Middle frontal gyrus (tissue), 1 donor: ENCODE results near the gene MEGF11.

Source experiments
- DNase-seq: peaks from one replicate; pipeline ENCODE4 v3.0.0-alpha.2; 2015; ENCODE audit warnings: low spot score; ENCODE audit errors: extremely low spot score

Gene MEGF11

DNA sequence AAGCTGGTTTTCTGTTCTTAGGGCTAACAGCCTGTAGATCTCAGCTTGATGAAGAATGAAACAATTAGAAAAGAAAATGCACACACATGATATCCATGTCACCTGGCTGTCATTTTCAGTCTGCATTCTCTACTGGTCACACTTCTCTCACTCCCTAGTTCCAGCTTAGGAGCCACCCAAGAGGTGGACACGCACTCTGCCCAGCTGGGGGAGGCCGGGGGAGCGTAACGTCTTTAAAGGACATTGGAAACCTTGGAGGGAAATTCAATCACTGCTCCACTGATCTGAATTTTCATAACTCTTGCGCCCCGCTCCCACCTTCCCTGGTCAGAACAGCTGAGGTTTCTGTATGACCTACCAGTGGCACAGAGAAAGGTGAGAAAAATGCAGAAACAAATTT is 304.5 kb downstream of the MEGF11 start:
- DNase-seq = no peak

DNA sequence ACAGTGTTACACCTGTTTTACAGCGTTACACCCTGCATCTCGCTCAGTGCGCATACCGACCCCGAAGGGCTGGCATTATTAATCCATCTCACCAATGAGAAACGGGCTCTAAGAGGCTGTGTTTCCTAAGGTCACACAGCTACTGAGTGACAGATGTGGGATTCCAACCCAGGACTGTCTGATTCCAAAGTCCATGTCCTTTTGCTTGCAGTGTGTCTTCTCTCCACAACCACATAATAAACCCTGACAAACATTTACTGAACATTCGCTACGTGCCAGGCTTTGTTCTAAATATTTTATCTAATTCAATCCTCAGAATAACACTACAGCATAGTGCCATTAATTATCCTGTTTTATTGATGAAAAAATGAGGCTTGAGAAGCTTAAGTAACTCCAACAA is 305.2 kb downstream of the MEGF11 start:
- DNase-seq = no peak

DNA sequence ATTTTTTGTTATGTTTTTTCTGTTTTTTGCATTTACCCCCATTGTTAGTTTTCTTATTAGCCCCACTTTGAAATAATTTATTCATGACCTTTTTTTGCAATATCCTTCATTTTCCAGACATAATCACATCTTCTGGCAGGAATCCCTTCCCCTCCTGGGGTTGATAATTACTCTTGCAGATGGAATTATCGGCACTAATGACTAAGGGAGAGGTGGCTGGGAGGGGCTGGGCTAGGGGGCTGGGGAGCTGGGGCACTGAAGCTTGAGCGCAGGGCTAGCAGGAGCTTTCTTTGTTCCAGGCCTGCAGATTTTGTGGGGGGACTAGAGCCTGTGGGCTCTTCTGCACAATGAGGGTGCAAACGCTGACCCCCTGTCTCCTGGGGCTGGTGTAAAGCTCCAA is 306.5 kb downstream of the MEGF11 start:
- no peak for DNase-seq

DNA sequence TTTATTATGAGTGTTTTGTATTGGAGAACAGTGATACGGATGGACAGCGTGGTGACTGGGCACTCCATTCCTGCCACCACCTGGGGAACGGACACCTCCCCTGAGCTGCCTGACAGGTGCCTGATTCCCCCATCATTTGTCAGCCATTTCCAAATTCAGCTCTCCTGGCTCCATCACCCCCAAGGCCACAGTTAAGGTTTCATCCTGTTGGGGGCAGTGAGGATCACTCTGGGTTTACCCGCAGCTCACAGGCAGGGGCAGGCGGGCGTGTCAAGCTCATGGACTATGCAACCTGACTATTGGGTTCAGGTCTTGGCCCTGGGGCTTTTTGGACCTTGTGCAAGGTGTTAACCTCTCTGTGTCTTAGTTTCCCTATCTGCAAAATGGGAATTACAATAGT is 307.9 kb downstream of the MEGF11 start:
- no peak for DNase-seq

DNA sequence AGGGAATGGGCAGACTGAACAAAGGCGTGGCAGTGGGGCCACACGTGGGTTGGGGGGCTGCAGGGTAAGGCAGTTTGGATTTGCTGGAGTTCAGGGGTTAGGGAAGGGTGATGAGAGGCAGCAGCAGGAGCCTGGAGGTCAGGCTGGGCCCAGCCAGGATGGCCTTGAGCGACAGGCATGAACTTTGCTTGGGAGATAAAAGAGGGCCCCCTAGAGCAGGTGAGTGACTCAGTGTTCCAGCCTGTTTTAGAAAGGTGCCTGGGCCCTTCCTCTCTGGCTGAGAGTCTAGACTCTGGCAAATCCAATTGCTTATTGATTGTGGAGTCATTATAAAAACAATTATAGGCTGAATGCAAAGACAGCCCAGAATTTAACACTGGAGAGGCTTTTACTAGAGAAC is 309.1 kb downstream of the MEGF11 start:
- no peak for DNase-seq

DNA sequence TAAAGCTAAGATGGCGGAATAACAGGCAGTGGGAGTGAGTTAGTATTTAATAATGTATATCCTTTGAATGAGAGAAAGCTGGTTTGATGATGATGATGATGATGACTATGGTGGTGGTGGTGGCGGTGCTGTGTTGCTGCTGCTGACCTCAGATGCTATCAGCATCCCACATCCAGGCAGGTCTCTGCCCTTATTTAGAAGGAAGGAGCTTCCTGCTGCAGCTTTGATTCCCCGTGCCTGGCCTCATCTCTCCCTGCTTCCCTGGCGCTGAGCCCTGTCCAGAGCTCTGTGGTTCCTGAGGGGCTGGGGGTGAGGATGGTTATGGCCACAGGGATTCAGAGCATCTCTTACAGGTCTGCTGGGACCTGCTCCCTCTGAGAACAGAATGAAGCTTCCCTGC is 311.1 kb downstream of the MEGF11 start:
- DNase-seq = no peak

DNA sequence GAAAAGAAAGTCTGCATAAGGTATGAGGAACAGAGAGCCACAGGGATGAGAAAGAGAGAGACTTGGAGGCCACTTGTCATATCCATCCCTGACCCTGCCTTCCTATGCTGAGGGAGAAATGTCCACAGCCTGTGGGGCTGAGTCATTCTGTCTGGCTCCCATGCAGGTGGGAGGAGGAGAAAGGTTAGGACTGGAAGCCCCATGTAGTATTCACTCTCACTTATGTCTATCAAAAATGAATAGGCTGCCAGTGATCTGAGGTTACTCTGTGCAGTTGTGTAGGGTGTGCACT is 313.0 kb downstream of the MEGF11 start:
- DNase-seq = no peak

DNA sequence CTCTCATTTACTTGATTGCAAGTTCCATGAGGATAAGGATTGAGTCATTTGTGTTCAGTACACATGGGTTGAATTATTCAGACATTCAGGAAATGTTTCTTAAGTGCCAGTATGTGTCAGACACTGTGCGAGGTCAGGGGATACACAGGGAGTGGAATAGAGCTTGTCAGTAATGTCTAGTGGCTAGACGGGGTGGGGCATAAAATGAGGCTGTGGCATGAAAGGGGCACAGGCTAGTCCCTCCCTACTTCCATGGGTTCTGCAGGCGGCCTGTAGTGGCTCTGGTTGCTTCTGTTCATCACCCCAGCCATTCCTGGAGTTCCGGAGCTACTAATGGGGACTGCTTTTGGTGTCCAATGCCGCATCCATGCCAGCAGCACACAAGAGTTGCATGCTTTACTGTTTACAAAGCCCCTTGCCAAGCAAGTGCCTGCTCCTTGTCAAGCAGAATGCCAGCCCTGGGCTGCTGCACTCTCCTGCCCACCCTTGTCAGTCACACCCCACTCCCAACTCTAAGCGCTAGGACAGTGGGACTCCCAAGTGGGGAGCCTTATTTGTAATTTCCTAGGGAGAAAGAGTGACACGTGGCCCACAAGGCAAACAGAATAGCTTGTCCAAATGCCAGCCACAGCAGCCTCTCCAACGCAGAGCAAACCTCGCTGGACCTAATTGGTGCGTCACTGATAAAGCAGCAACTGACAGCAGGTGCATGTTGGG is 313.5 kb downstream of the MEGF11 start:
- no peak for DNase-seq

DNA sequence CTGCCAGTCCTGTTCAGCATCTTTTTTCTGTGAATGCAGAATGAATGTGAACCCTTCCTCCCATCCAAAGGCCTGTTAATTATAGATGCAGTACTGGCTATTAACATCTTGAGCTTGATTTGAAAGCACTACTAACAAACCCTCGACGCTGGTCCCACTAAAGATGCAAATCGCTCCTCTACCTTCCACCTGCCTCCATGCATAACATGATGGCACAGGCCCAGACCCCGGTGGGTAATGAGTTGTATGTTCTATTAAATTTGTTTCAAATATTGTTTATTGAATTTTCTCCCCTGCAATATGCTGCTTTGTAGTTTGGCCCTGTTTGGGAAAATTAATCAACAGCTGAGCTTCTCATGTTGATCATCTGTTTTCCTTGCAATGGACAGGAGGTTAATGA is 314.9 kb downstream of the MEGF11 start:
- no peak for DNase-seq

DNA sequence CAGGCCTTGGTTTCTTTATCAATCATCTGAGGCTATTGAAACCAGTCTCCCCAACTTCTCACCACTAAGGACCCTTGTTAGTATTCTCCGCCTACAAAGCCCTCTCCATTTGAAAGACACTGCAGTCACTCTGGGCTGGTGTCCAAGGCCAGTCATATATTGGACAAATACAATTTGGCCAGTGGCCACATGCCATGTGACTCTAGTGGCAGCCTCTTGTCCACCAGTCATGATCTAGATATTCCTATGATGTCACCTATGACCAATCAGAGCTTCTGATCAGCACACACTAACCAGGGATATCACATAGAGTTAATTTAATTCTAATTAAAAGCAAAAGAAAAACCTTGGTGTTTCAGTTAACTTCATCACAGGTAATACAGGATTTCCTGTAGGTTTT is 316.1 kb downstream of the MEGF11 start:
- DNase-seq = no peak

DNA sequence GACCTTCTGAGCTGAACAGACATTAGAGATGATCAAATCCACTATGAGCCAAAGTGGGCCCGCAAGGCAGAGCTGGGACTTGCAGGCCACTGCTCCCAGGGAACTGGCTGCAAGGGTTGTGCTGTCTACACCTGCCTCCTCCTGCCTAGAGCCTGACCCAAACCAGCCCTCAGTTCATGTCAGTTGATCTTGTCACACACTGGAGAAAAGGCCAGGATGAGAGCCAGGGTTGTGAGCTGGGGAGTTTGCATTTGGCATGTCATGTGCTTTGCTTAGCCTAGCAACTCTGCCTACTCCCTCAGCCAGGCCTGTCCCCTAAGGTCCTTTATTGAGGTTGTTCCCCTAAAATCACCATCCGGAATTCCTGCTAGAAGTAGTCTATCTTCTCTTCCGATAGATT is 316.5 kb downstream of the MEGF11 start:
- no peak for DNase-seq

DNA sequence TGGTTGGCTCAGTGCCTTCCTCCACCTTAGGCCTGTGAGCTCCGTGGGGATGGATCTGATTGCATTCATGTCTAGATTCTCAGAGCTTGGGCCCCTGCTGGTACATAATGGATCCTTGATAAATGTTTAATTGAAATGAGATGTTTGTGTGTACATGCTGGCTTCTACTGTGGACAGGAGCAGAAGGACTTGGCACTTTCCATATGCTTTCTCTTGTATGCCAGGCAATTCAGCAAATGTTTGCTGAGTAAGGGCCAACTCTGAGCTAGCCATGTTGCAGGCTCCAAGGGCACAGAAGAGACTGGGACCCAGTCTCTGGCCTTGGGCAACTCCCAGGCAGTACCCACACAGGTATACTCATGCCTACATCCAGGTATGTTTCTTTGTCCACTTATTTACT is 317.3 kb downstream of the MEGF11 start:
- no peak for DNase-seq

DNA sequence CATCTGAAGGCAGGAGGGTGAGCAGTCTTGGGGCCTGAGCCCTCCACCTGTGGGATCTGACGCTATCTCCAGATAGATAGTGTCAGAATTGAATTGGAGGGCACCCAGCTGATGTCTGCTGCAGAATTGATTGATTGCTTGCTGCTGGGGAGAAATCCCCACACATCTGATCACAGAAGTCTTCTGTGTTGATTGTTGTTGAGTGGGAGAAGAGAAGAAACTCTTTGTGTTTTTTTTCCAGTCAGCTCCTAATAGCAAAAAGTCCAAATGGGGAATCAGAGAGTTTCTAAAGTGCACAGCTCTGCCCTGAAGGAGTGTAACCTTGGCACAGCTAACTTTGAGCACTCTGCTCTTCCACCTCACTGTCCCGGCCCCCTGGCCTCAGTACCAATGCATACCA is 318.2 kb downstream of the MEGF11 start:
- DNase-seq = no peak

DNA sequence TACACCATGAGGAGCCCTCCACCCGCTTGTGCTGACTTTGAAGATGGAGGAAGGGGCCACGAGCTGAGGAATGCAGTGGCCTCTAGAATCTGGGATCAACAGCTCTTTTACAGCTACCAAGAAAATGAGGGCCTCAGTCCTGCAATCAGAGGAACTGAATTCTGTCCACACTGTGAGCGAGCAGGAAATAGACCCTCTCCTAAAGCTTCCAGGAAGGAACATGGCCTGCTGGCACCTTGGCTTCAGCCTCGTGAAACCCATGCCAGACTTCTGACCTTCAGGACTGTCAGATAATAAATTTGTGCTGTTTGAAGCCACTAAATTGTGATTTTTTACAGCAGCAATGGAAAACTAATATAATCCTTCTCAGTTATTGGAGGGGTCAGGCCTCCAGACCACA is 322.3 kb downstream of the MEGF11 start:
- DNase-seq = no peak

DNA sequence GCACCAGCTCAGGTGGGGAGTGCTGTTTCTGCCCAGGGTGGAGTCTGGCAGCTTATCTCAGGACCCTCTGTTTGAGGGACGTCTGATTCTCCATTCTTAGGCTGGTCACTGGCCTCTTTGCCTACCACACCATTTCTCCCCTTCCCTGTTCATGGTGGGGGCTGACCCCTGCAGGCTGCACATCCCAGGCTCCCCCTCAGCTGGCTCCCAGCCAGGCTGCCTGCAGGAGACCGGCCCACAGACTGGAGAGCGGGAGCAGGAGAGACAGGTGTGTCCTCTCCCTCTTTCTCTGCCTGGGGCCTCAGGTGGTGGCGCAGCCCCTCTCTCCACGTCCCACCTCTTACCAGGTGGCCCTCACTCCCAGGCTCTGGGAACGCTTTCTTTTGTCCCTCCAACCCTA is 323.4 kb downstream of the MEGF11 start:
- DNase-seq = no peak

DNA sequence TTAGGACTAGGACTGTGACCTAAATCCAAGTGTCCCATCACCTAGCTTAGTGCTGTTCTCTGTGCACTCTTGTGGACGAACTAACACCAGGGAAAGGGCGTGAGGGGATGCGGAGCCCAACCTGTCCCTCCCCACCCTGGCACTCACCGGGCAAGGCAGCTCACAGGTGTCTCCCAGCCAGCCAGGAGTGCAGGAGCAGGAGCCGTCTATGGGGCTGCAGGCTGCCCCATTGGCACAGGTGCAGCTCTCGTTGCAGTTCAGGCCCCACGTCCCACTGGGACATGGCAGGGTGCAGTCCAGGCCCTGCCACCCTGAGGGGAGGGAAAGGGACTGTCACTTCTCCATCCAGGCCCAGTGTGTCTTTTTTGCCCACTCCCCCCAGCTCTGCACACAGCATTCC is 324.0 kb downstream of the MEGF11 start:
- DNase-seq = no peak

DNA sequence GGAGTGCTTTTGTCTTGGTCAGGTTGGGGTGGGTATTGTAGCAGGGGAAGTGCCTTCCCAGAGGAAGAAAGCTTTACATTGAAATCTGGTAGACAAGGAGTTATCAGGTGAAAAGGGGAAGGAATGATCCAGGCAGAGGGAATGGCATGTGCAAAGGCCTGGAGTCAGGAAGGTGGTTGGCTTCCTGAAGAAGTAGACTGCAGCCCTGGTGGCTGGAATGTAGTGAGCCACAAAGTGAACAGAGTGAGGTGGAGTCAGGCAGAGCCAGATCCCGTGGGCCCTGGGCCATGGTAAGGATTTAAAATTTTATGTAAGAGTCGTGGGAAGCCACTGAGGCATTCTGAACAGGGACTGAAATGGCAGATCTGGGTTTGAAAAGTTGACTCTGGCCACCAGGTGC is 326.0 kb downstream of the MEGF11 start:
- DNase-seq = no peak

DNA sequence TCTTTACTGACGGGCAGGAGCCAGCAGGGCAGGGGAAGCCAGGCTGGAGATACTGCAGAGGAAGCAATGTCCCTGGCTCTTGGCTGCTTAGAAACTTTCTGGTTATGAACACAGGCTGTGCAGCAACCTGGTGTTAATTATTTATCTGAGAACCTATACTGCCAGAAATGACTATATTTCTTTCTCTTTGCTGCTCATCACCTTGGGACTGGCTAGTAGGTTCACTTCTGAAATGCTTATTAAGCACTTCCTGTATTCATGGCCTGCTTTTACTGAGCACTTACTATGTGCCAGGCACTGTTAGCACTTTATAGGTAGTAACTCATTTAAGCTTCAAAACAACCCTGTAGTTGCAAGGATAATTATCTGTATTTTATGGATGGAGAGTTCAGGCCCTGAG is 326.7 kb downstream of the MEGF11 start:
- no peak for DNase-seq

DNA sequence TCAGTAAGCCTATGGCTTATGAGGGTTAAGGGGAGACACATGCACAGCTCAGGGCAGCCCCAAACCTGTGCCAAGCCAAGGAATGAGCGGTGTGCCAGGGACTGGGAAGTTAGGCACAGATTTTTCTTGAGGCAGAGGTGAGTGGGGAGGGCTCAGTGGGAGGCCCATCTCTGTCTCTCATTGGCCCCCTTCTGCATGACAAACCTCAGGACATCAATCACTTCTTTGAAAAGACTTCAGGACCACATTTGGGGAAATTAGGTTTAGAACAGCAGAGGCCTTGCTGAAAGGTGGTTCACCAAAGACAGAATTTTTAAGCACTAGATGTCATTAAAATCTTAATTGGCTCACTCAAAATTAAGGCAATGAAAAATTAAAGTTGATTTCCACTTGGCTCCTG is 327.1 kb downstream of the MEGF11 start:
- no peak for DNase-seq

DNA sequence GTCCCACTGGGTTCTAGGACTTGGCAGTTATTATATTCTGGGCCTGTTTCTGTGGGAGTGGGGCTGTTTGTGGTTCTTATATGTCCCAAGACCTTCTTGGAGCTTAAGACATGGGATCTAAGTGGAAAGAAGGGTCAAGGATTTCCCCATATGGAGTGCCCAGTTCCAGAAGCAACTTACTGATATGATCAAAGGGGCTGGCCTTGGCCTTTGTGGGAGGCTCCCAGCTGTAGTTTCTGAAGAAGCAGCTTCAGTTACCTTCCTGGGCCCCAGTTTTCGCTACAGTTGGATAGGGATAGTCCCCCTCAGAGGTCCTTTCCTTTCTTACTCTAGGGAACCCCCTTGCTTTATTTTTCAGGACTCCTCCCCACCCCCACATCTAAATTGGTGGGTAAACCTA is 328.2 kb downstream of the MEGF11 start:
- DNase-seq = no peak

DNA sequence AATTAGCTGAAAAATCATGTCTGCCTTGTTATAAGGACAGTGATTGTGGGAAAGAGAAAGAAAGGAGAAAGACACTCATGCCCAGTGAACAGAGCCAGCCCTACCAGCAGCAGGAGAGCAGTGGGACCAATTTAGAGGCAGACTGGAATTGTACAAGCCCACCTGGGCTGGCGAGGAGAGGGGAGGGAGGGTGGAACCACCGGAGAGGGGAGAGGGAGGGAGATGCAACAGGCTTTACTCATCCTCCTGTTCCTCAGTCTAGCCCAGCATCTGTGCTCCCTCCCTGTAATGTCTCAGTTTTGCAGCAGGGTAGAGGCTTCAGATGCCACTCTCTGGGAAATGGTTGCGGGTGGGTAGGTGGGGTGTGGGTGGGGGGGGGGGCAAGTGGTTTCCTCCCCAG is 329.5 kb downstream of the MEGF11 start:
- DNase-seq = no peak

DNA sequence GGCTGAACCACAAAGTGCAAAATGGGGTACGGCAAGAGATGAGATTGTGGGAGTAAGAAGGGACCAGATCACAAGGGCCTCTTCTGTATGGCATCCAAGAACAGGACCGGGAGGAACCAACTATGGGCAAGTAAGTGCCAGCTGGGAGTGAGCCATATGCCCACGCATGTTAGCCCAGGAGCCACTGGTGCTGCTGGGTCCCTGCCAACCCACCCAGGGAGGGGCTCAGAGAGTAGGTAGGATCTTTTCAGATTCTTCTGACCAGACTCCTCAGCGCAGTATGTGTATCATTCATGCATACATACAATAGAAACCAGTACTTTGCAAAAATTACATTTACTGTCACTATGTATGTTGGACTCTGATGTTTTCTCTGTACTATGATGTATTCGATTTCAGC is 330.3 kb downstream of the MEGF11 start:
- no peak for DNase-seq

DNA sequence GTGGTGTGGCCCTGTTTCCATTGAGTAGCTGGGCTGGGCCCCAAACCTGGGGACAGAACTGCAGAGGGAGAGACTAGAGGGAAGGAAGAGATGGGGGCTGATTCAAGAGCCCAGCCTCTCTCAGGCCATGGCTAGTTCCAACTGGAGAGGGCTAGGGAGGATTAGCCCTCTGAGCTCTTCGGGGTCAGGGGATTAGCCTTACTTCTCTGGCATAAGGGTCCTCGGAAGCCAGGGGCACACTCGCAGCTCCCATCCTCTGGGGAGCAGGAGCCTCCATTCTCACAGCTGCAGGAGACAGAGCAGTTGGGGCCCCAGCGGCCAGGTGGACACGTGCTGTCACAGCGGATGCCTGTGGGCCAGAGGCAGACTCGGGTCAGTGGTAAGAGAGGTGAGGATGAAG is 330.9 kb downstream of the MEGF11 start:
- DNase-seq = no peak

DNA sequence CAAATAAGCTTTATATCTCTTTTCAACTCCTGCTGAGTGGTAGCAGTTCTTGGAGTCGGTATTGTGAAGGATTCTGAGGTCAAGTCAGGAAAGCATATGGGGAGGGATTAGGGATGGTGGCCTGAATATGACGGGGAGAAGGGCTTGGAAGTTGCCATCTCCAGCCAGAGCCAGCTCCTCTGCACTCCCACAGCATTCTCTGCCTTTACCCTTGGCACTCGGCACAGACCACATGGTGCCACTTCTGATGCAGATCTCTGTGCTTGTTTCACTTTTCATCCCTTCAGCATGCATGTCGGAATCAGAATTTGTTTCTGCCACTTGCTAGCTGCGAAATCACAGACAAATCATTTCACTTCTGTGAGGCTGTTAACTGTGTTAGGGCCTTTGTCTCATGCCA is 331.8 kb downstream of the MEGF11 start:
- no peak for DNase-seq
